HG03139 (cell line): ENCODE results near the gene TBX10.

Experiments used
- ATAC-seq: cut with Tn5 transposase; IDR thresholded peaks from one replicate; pipeline ENCODE4 v1.9.1; 2021; ENCODE audit not compliant: unreplicated experiment

Gene TBX10

GRCh38 chr11:67581469-67581868 is 58.1 kb downstream of the TBX10 start:
- ATAC-seq, result no peak
